AG09319 (cell line): ENCODE results near the gene STAG3.
"Not testable (repeated sequence)": the region's sequence is repeated elsewhere in the genome, so short reads cannot be mapped to it uniquely, and the experiment has no call there.

Source experiments
- DNase-seq: peaks from one replicate; pipeline ENCODE4 v3.0.0-alpha.2; 2010; ENCODE audit warnings: low read depth; ENCODE audit errors: extremely low read depth
- TF ChIP-seq, protein P1 (sequence below): IDR thresholded peaks from 2 replicates; pipeline ENCODE4 v1.5.1; 2011; ENCODE audit warnings: low read depth, mild to moderate bottlenecking, inconsistent platforms, low read length, moderate library complexity

Gene STAG3, protein sequence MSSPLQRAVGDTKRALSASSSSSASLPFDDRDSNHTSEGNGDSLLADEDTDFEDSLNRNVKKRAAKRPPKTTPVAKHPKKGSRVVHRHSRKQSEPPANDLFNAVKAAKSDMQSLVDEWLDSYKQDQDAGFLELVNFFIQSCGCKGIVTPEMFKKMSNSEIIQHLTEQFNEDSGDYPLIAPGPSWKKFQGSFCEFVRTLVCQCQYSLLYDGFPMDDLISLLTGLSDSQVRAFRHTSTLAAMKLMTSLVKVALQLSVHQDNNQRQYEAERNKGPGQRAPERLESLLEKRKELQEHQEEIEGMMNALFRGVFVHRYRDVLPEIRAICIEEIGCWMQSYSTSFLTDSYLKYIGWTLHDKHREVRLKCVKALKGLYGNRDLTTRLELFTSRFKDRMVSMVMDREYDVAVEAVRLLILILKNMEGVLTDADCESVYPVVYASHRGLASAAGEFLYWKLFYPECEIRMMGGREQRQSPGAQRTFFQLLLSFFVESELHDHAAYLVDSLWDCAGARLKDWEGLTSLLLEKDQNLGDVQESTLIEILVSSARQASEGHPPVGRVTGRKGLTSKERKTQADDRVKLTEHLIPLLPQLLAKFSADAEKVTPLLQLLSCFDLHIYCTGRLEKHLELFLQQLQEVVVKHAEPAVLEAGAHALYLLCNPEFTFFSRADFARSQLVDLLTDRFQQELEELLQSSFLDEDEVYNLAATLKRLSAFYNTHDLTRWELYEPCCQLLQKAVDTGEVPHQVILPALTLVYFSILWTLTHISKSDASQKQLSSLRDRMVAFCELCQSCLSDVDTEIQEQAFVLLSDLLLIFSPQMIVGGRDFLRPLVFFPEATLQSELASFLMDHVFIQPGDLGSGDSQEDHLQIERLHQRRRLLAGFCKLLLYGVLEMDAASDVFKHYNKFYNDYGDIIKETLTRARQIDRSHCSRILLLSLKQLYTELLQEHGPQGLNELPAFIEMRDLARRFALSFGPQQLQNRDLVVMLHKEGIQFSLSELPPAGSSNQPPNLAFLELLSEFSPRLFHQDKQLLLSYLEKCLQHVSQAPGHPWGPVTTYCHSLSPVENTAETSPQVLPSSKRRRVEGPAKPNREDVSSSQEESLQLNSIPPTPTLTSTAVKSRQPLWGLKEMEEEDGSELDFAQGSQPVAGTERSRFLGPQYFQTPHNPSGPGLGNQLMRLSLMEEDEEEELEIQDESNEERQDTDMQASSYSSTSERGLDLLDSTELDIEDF

DNA sequence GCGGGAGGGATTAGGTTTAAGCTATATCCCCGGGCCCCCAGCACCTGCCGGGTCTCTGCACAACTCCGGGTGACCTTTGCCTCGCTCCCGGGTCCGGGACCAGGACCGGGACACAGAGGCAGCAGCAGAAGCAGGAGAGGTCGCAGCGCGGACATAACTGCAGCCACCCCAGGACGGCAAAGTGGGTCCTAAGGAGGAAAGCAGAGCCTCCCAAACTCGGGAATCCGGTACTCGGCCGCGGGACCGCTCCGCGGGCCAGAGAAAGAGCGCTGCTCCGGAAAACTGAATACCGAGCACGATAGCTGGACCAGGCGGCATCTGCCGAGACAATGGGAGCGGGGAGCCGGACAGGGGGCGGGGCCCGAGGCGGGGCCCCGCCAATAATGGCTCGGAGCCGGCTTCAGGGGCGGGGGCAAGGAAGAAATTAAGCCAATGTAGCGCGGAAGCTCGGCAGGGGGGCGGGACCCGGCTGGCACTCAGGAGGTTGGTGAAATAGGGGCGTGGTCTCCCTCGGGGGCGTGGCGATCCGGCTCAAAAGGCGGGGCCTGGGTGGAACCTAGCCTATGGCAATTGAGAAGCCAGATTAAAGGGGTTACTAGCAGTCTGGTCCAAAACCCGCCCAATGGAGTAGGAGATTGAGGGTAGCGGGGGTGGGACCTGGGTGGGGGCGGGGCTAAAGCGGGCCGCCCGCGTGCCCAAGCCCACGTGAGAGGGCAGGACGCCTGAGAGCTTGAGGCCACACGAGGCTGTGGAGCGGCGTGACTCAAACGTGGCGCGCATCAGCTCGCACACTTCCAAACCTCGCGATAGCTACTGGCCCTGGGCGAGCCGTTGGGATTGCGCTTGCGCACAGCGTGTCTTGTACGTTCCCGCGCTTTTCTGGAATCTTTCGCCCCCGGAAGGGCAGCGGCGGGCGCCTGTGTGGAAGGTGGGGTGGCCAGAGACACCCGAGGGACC lies at the start of gene STAG3, which contains the start of gene GPC2:
STAG3 (plus strand) TSS at position 874 of the 957 bp plus-strand sequence. CDS start 2,639 bp downstream, outside the sequence.
GPC2 (minus strand) TSS at position 337 of the 957 bp plus-strand sequence; CDS start at position 155, 182 bp downstream.
- peak; percentile 89 for DNase-seq
- TF ChIP-seq, protein P1, sequence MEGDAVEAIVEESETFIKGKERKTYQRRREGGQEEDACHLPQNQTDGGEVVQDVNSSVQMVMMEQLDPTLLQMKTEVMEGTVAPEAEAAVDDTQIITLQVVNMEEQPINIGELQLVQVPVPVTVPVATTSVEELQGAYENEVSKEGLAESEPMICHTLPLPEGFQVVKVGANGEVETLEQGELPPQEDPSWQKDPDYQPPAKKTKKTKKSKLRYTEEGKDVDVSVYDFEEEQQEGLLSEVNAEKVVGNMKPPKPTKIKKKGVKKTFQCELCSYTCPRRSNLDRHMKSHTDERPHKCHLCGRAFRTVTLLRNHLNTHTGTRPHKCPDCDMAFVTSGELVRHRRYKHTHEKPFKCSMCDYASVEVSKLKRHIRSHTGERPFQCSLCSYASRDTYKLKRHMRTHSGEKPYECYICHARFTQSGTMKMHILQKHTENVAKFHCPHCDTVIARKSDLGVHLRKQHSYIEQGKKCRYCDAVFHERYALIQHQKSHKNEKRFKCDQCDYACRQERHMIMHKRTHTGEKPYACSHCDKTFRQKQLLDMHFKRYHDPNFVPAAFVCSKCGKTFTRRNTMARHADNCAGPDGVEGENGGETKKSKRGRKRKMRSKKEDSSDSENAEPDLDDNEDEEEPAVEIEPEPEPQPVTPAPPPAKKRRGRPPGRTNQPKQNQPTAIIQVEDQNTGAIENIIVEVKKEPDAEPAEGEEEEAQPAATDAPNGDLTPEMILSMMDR: no peak

GRCh38 chr7:100128637-100128963 lies 49.1 kb upstream of the STAG3 start:
- no peak for DNase-seq
- TF ChIP-seq, protein P1: no peak

- DNase-seq: not testable (repeated sequence)
These were observed 47.5 kb upstream of the STAG3 start for GRCh38 chr7:100130220-100130607.

DNA sequence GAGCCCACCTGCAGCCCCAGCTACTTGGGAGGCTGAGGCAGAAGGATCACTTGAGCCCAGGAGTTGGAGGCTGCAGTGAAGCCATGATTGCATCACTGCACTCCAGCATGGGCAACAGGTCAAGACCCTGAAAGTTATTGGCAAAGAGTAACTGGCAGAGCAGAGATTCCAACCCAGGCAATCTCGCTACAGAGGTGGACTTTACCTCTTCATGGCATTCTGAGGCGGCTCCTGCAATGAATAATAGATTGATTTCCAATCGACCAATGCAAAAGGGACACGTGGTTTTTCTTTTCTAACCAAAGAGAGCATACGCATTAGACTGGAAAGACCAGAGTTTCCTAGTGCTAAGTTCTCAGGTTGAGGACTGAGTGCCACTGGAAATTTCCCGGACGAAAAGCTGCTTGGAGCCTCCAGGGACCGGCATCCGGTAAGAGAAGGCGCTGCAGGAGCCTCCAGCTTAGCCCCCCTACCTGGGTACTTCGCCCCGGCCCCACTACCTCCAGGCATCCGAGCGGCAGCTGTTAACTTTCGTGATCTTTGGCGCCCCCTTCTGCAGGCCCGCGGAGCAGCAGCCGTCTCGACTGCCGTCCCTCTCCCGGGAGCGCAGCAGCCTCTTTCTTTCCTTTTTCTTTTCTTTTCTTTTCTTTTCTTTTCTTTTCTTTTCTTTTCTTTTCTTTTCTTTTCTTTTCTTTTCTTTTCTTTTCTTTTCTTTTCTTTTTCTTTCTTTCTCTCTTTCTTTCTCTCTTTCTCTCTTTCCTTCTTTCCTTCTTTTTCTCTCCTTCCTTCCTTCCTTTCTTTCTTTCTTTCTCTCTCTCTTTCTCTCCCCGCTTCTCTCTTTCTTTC lies 46.9 kb upstream of the STAG3 start:
- DNase-seq: no peak
- TF ChIP-seq, protein P1: peak; percentile 75

GRCh38 chr7:100132126-100132525 lies 45.6 kb upstream of the STAG3 start:
- DNase-seq: no peak
- TF ChIP-seq, protein P1: no peak

DNA sequence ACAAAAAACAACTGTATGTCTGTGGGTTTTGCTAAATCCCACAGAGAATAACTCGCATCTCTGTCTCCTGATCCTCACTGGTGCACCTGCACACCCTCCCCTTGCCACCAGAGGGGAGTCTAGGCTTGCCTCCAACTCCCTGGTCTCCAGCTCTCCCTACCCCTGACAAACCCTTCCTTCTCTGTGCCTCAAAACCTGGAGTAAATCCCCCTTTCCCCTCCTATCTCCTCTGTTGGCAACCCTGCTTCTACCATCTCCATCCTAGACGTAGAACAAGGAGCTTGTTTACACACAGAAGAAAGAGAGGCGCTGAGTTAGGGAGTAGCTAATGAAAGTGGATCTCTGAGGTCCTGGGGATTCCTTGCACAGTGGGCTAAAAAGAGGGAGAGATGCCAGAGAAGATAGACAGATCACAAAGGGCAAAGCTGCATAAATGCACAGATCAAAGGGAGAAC lies 45.0 kb upstream of the STAG3 start:
- DNase-seq: peak; percentile 19
- TF ChIP-seq, protein P1: peak; percentile 91
